GM12891 (cell line): ENCODE data around the gene HNRNPDL.

ENCODE experiments used
- POLR2A ChIP-seq: IDR thresholded peaks from 2 replicates; pipeline ENCODE4 v1.6.1; 2011; ENCODE audit warnings: low read depth, low read length, control low read depth
- POLR2AphosphoS5 ChIP-seq: IDR thresholded peaks from 2 replicates; pipeline ENCODE4 v1.6.1; 2011; ENCODE audit warnings: low read depth, low read length, control low read depth
- SPI1 ChIP-seq: IDR thresholded peaks from 2 replicates; pipeline ENCODE4 v1.6.1; 2011; ENCODE audit warnings: low read depth, low read length, control low read depth
- TAF1 ChIP-seq: IDR thresholded peaks from 2 replicates; pipeline ENCODE4 v1.6.1; 2011; ENCODE audit warnings: low read depth, low read length, control low read depth

- TF ChIP-seq POLR2A = no peak
- no peak for TF ChIP-seq POLR2AphosphoS5
- no peak for TF ChIP-seq TAF1
- no peak for TF ChIP-seq SPI1
These were observed 49.3 kb upstream of the HNRNPDL start for GRCh38 chr4:82479562-82479961.
